Caco-2 (cell line): ENCODE results near the gene TSPAN32. TPM values are rescaled to one million over a fixed set of nuclear protein-coding genes. Genes with fewer than 3 reads are reported as not detected.

Experiments
- BruUV-seq: library from RNA; stranded (reverse); fragments of 400-500 nt; replicated peaks from 2 replicates; lab custom pipeline; 2021; lab: Mats Ljungman, UMichigan
- CTCF ChIA-PET: fragments of 300-600 bp; sonication (Branson Sonifier 250); formaldehyde crosslinking; loops from one replicate; lab custom pipeline; 2022; ENCODE audit warnings: antibody characterized with exemption; lab: Charles Lee
- POLR2A ChIA-PET: fragments of 300-600 bp; sonication (Branson Sonifier 250); formaldehyde crosslinking; loops from one replicate; lab custom pipeline; 2022; ENCODE audit warnings: antibody characterized with exemption; lab: Charles Lee
- DNase-seq, 2 experiments: peaks; one replicate each; pipeline versions ENCODE4 v3.0.0 to v3.0.0-alpha.2; 2020 to 2022
- H3K27me3 ChIP-seq: replicated peaks from 2 replicates; pipeline ENCODE4 v1.6.0; 2011; ENCODE audit warnings: low read length; ENCODE audit not compliant: control insufficient read depth, insufficient read depth
- H3K36me3 ChIP-seq: 2 replicates; pipeline ENCODE4 v1.5.1; 2011; ENCODE audit warnings: low read length; ENCODE audit not compliant: control insufficient read depth, insufficient read depth
- H3K4me1 ChIP-seq: fragments of 250-450 bp; sonication (Bioruptor Pico); 2 replicates; pipeline ENCODE4 v1.5.1; 2020; ENCODE audit warnings: mild to moderate bottlenecking
- H3K4me3 ChIP-seq: 2 replicates; pipeline ENCODE4 v1.5.1; 2011; ENCODE audit warnings: low read depth, mild to moderate bottlenecking, control low read depth, low read length
- H3K9me3 ChIP-seq: fragments of 250-450 bp; sonication (Bioruptor Pico); 2 replicates; pipeline ENCODE4 v1.5.1; 2020; ENCODE audit warnings: mild to moderate bottlenecking, moderate library complexity
- H3K27ac Mint-ChIP-seq: one replicate; pipeline ENCODE4 v1.8.0; 2022; ENCODE audit warnings: mixed read lengths; ENCODE audit not compliant: unreplicated experiment
- H3K27me3 Mint-ChIP-seq: one replicate; pipeline ENCODE4 v1.8.0; 2022; ENCODE audit warnings: mixed read lengths; ENCODE audit not compliant: insufficient read depth, unreplicated experiment
- H3K36me3 Mint-ChIP-seq: one replicate; pipeline ENCODE4 v1.8.0; 2022; ENCODE audit warnings: mild to moderate bottlenecking, mixed read lengths; ENCODE audit not compliant: insufficient read depth, unreplicated experiment
- H3K4me1 Mint-ChIP-seq: one replicate; pipeline ENCODE4 v1.8.0; 2022; ENCODE audit warnings: low read depth, mixed read lengths; ENCODE audit not compliant: unreplicated experiment
- H3K4me3 Mint-ChIP-seq: one replicate; pipeline ENCODE4 v1.8.0; 2022; ENCODE audit warnings: mild to moderate bottlenecking, moderate library complexity, mixed read lengths; ENCODE audit not compliant: unreplicated experiment
- H3K9me3 Mint-ChIP-seq: one replicate; pipeline ENCODE4 v1.8.0; 2022; ENCODE audit warnings: mixed read lengths; ENCODE audit not compliant: unreplicated experiment
- intact Hi-C: fragments of 100-400 bp; cut with micrococcal nuclease; formaldehyde crosslinking; loops from one replicate; pipeline ENCODE4 v1.10.0; 2022; ENCODE audit not compliant: unreplicated experiment
- total RNA-seq: library from RNA; stranded (reverse); gene quantifications from 2 replicates; pipeline ENCODE4 v1.2.3, GENCODE V29; 2022
- TF ChIP-seq, protein P1 (sequence below), 2 experiments: fragments of 200-600 bp in 1 of 2; IDR thresholded peaks; 1 replicate in 1 of 2; 2 replicates in 1 of 2; pipeline versions ENCODE4 v1.5.1 to v1.8.0; 2011 to 2022; ENCODE audit warnings: antibody characterized with exemption in 1 of 2, control low read depth in 1 of 2, inconsistent platforms in 1 of 2, low read depth in 1 of 2, low read length in 1 of 2, mild to moderate bottlenecking in 1 of 2, moderate library complexity in 1 of 2; ENCODE audit not compliant: insufficient read depth in 1 of 2, severe bottlenecking in 1 of 2, unreplicated experiment in 1 of 2

Gene TSPAN32
- total RNA-seq, 1 experiment from 2014 or later: 1.2 TPM

GRCh38 chr11:2365571-2366210 is 63.9 kb downstream of the TSPAN32 start:
- POLR2A ChIA-PET: no interaction called here
- Mint-ChIP-seq H3K9me3 (no peaks in the 10 kb centered on the region), H3K27ac (no peak overlapping the region), H3K4me1 (no peaks in the 10 kb centered on the region), H3K36me3 (no peaks in the 10 kb centered on the region), H3K27me3 (no peaks in the 10 kb centered on the region), H3K4me3 (no peak overlapping the region)
- TF ChIP-seq, protein P1, sequence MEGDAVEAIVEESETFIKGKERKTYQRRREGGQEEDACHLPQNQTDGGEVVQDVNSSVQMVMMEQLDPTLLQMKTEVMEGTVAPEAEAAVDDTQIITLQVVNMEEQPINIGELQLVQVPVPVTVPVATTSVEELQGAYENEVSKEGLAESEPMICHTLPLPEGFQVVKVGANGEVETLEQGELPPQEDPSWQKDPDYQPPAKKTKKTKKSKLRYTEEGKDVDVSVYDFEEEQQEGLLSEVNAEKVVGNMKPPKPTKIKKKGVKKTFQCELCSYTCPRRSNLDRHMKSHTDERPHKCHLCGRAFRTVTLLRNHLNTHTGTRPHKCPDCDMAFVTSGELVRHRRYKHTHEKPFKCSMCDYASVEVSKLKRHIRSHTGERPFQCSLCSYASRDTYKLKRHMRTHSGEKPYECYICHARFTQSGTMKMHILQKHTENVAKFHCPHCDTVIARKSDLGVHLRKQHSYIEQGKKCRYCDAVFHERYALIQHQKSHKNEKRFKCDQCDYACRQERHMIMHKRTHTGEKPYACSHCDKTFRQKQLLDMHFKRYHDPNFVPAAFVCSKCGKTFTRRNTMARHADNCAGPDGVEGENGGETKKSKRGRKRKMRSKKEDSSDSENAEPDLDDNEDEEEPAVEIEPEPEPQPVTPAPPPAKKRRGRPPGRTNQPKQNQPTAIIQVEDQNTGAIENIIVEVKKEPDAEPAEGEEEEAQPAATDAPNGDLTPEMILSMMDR (IDR thresholded peaks at IDR 0.05; ENCODE audit: insufficient read depth in 1 of 2, low read depth in 1 of 2, low read length in 1 of 2, severe bottlenecking in 1 of 2, unreplicated experiment in 1 of 2): no peak
- no TSS peak for BruUV-seq
- no peak for DNase-seq
- intact Hi-C loops: no loop called here
- H3K27me3 ChIP-seq: no peaks in the 10 kb centered on the region
- CTCF ChIA-PET: no interaction called here
- H3K9me3 ChIP-seq: no peaks in the 10 kb centered on the region
- H3K36me3 ChIP-seq: no peaks in the 10 kb centered on the region
- H3K4me3 ChIP-seq: no peak overlapping the region
- no peaks in the 10 kb centered on the region for H3K4me1 ChIP-seq

- no peaks in the 10 kb centered on the region for H3K36me3 ChIP-seq
- no peak overlapping the region for H3K4me3 Mint-ChIP-seq
- no TSS peak for BruUV-seq
Observed at GRCh38 chr11:2366276-2366675, 64.5 kb downstream of the TSPAN32 start.

GRCh38 chr11:2366733-2367132 is 64.9 kb downstream of the TSPAN32 start:
- intact Hi-C loops: no loop called here
- H3K36me3 Mint-ChIP-seq: no peaks in the 10 kb centered on the region
- no peaks in the 10 kb centered on the region for H3K9me3 Mint-ChIP-seq
- DNase-seq: no peak
- Histone ChIP-seq H3K4me3 (no peak overlapping the region), H3K4me1 (no peaks in the 10 kb centered on the region), H3K9me3 (no peaks in the 10 kb centered on the region), H3K27me3 (no peaks in the 10 kb centered on the region), H3K36me3 (no peaks in the 10 kb centered on the region)
- TF ChIP-seq, protein P1 (IDR thresholded peaks at IDR 0.05; ENCODE audit: insufficient read depth in 1 of 2, low read depth in 1 of 2, low read length in 1 of 2, severe bottlenecking in 1 of 2, unreplicated experiment in 1 of 2): no peak
- ChIA-PET CTCF (no interaction called here), POLR2A (interaction anchor here (0.5 kb wide), 1 partner anchor 11 kb away, joined by 4 read pairs; no protein-coding TSS in a partner anchor)
- H3K27me3 Mint-ChIP-seq: no peaks in the 10 kb centered on the region
- BruUV-seq: no TSS peak
- H3K4me1 Mint-ChIP-seq: no peaks in the 10 kb centered on the region
- no peak overlapping the region for H3K27ac Mint-ChIP-seq
- no peak overlapping the region for H3K4me3 Mint-ChIP-seq

More at GRCh38 chr11:2366276-2366675, 64.5 kb downstream of the TSPAN32 start:
- intact Hi-C loops: no loop called here
- no peak overlapping the region for H3K27ac Mint-ChIP-seq
- TF ChIP-seq, protein P1 (IDR thresholded peaks at IDR 0.05; ENCODE audit: insufficient read depth in 1 of 2, low read depth in 1 of 2, low read length in 1 of 2, severe bottlenecking in 1 of 2, unreplicated experiment in 1 of 2): no peak
- no peaks in the 10 kb centered on the region for H3K9me3 Mint-ChIP-seq
- Histone ChIP-seq H3K9me3 (no peaks in the 10 kb centered on the region), H3K4me3 (no peak overlapping the region), H3K27me3 (no peaks in the 10 kb centered on the region), H3K4me1 (no peaks in the 10 kb centered on the region)
- ChIA-PET POLR2A (interaction anchor here (0.5 kb wide), 1 partner anchor 12 kb away, joined by 4 read pairs; no protein-coding TSS in a partner anchor), CTCF (no interaction called here)
- H3K36me3 Mint-ChIP-seq: no peaks in the 10 kb centered on the region
- no peaks in the 10 kb centered on the region for H3K4me1 Mint-ChIP-seq
- DNase-seq: no peak
- no peaks in the 10 kb centered on the region for H3K27me3 Mint-ChIP-seq
